A549 (cell line): ENCODE data around the gene TMEM156. TPM values are rescaled to one million over a fixed set of nuclear protein-coding genes. Genes with fewer than 3 reads are reported as not detected.
"Not testable (repeated sequence)": the region's sequence is repeated elsewhere in the genome, so short reads cannot be mapped to it uniquely, and the experiment has no call there.

Source experiments
- ATAC-seq, 2 experiments: fragments of 200-7000 bp in 1 of 2; fragments of >200 bp in 1 of 2; cut with Nextera tagmentation in 1 of 2; cut with Tn5 transposase in 1 of 2; 3 replicates each; pipeline versions ENCODE4 v1.8.0 to v1.9.1; 2018 to 2020; ENCODE audit warnings: mild to moderate bottlenecking in 1 of 2, moderate library complexity in 1 of 2
- CTCF ChIA-PET: fragments of 300-600 bp; sonication (Branson Sonifier 250); formaldehyde crosslinking; extraction: SDS; loops from one replicate; lab custom pipeline; 2021; ENCODE audit warnings: antibody characterized with exemption, inconsistent platforms; lab: Yijun Ruan, JAX
- POLR2A ChIA-PET: fragments of 350-600 bp; formaldehyde crosslinking; extraction: SDS; loops from one replicate; lab custom pipeline; 2021; ENCODE audit warnings: antibody characterized with exemption, inconsistent platforms; lab: Yijun Ruan, JAX
- DNase-seq, 2 experiments: peaks; one replicate each; pipeline versions ENCODE4 v3.0.0 to v3.0.0-alpha.2; 2011 to 2016; ENCODE audit warnings: low read depth in 1 of 2, low spot score in 1 of 2
- FAIRE-seq: peaks from 2 replicates; lab custom pipeline; 2011; peaks lifted over from hg19 to GRCh38; lab: Jason Lieb, UNC
- H3K27ac ChIP-seq, 2 experiments: fragments of >200 bp; sonication (Bioruptor Twin); formaldehyde crosslinking; 3 replicates each; pipeline ENCODE4 v1.5.1; 2016 to 2017
- H3K4me1 ChIP-seq: fragments of >200 bp; sonication (Bioruptor Twin); formaldehyde crosslinking; 3 replicates; pipeline ENCODE4 v1.6.1; 2016
- H3K4me2 ChIP-seq: fragments of >200 bp; sonication (Bioruptor Twin); formaldehyde crosslinking; 3 replicates; pipeline ENCODE4 v1.6.1; 2016
- H3K4me3 ChIP-seq: fragments of >200 bp; sonication (Bioruptor Twin); formaldehyde crosslinking; 3 replicates; pipeline ENCODE4 v1.5.1; 2016
- H3K9me3 ChIP-seq: fragments of >200 bp; sonication (Bioruptor Twin); formaldehyde crosslinking; 3 replicates; pipeline ENCODE4 v1.6.1; 2016
- ATOH8 ChIP-seq: fragments of 250-450 bp; sonication (Bioruptor Pico); IDR thresholded peaks from 2 replicates; pipeline ENCODE4 v1.5.0; 2020; ENCODE audit warnings: low read depth, mild to moderate bottlenecking, moderate library complexity
- BHLHE40 ChIP-seq: IDR thresholded peaks from 2 replicates; pipeline ENCODE4 v1.6.1; 2012; ENCODE audit warnings: low read depth, low read length, inconsistent platforms
- CBX8 ChIP-seq: fragments of 200-600 bp; sonication (generic); IDR thresholded peaks from 2 replicates; pipeline ENCODE4 v1.6.1; 2016
- CHD4 ChIP-seq: fragments of 200-600 bp; sonication (generic); IDR thresholded peaks from 2 replicates; pipeline ENCODE4 v1.6.1; 2016; ENCODE audit warnings: antibody characterized with exemption, mild to moderate bottlenecking, borderline replicate concordance
- EHF ChIP-seq: fragments of 250-450 bp; sonication (Bioruptor Pico); IDR thresholded peaks from 2 replicates; pipeline ENCODE4 v1.5.0; 2020; ENCODE audit warnings: mild to moderate bottlenecking
- EHMT2 ChIP-seq: fragments of 200-600 bp; sonication (generic); IDR thresholded peaks from 2 replicates; pipeline ENCODE4 v1.6.1; 2016; ENCODE audit warnings: antibody characterized with exemption, low read depth, mild to moderate bottlenecking, moderate library complexity
- EP300 ChIP-seq, 2 experiments: fragments of >200 bp; sonication (Bioruptor Twin); formaldehyde crosslinking; IDR thresholded peaks; 2 replicates in 1 of 2; 3 replicates in 1 of 2; pipeline ENCODE4 v1.6.1; 2016 to 2017
- ESRRA ChIP-seq: fragments of 150-350 bp; IDR thresholded peaks from 2 replicates; pipeline ENCODE4 v1.6.1; 2014; ENCODE audit warnings: mild to moderate bottlenecking, low read length, borderline replicate concordance
- FOSL2 ChIP-seq, 2 experiments: fragments of 450-650 bp in 1 of 2; fragments of >200 bp in 1 of 2; sonication (Bioruptor Twin) in 1 of 2; formaldehyde crosslinking; IDR thresholded peaks; 2 replicates each; pipeline versions ENCODE4 v1.5.0 to v1.6.1; 2016 to 2020; ENCODE audit warnings: mild to moderate bottlenecking in 1 of 2, moderate library complexity in 1 of 2
- HOXB13 ChIP-seq: fragments of 250-450 bp; sonication (Bioruptor Pico); IDR thresholded peaks from 2 replicates; pipeline ENCODE4 v1.5.0; 2020; ENCODE audit warnings: low read depth, mild to moderate bottlenecking, moderate library complexity
- KDM1A ChIP-seq: fragments of 200-600 bp; sonication (generic); IDR thresholded peaks from 2 replicates; pipeline ENCODE4 v1.6.1; 2016; ENCODE audit warnings: low read depth, mild to moderate bottlenecking
- KDM5A ChIP-seq: fragments of 200-600 bp; sonication (generic); IDR thresholded peaks from 2 replicates; pipeline ENCODE4 v1.6.1; 2016; ENCODE audit warnings: antibody characterized with exemption, mild to moderate bottlenecking
- MAFK ChIP-seq: fragments of 450-650 bp; IDR thresholded peaks from 2 replicates; pipeline ENCODE4 v1.6.1; 2014; ENCODE audit not compliant: partially characterized antibody
- MYC ChIP-seq: IDR thresholded peaks from 2 replicates; pipeline ENCODE4 v1.6.1; 2012; ENCODE audit warnings: mild to moderate bottlenecking, inconsistent platforms, low read length, improper control_type of control experiment, borderline replicate concordance
- PBX3 ChIP-seq: IDR thresholded peaks from 2 replicates; pipeline ENCODE4 v1.6.1; 2012
- RARB ChIP-seq: fragments of 250-450 bp; sonication (Bioruptor Pico); IDR thresholded peaks from 2 replicates; pipeline ENCODE4 v1.8.0; 2021; ENCODE audit warnings: mild to moderate bottlenecking, moderate library complexity
- RNF2 ChIP-seq: fragments of 200-600 bp; sonication (generic); IDR thresholded peaks from 2 replicates; pipeline ENCODE4 v1.6.1; 2016; ENCODE audit warnings: low read depth, mild to moderate bottlenecking, antibody characterized with exemption, moderate library complexity, borderline replicate concordance
- SMC3 ChIP-seq: fragments of >200 bp; sonication (Bioruptor Twin); formaldehyde crosslinking; IDR thresholded peaks from 3 replicates; pipeline ENCODE4 v1.6.1; 2018; ENCODE audit warnings: inconsistent platforms
- WGBS: methylation state at CpG from one replicate; pipeline ENCODE4 v1.1.6; 2017; ENCODE audit errors: missing lambda C conversion rate; 5-methylcytosine and 5-hydroxymethylcytosine counted together
- polyA plus RNA-seq, 4 experiments: library from polyadenylated mRNA; depleted of rRNA in 3 of 4; stranded (reverse); fragments of >200 nt; fragmentation: RNase III in 1 of 4; extraction: RNeasy Plus Mini Kit Qiagen cat#74134 plus additional on column Dnase treatment in 1 of 4; gene quantifications; 2 replicates in 3 of 4; 3 replicates in 1 of 4; pipeline ENCODE4 v1.2.3, GENCODE V29; 2011 to 2017

The TMEM156 gene
- polyA plus RNA-seq, 2 of the 4 experiments (the other 2 are of a cell fraction) = 10.4 to 45.1 TPM

- DNase-seq (no peak), FAIRE-seq (no peak), ATAC-seq (no peak)
- H3K9me3 ChIP-seq = no peaks in the 10 kb centered on the region
- no peak overlapping the region for H3K4me2 ChIP-seq
- H3K4me3 ChIP-seq = no peak overlapping the region
- peak overlapping the region in 1 of 2 experiments; percentile 79; a peak in 2 of 6 replicates for H3K27ac ChIP-seq
- TF ChIP-seq CBX8 (no peak), MAFK (peak; percentile 35)
- POLR2A ChIA-PET = no interaction called here
- CTCF ChIA-PET = interaction anchor here (1.3 kb wide), 1 partner anchor 11 kb away, joined by 3 read pairs; no protein-coding TSS in a partner anchor
- peaks cover 23% of the 10 kb centered on the region for H3K4me1 ChIP-seq
- WGBS = 90% methylated on average over 11 of the region's 11 CpGs
These were observed 67.0 kb downstream of the TMEM156 start for GRCh38 chr4:38964942-38965775.

GRCh38 chr4:38959248-38959647 is 73.0 kb downstream of the TMEM156 start:
- ATAC-seq, H3K27ac ChIP-seq, H3K9me3 ChIP-seq, DNase-seq, FAIRE-seq, POLR2A ChIA-PET, H3K4me3 ChIP-seq, H3K4me1 ChIP-seq, H3K4me2 ChIP-seq: not testable (repeated sequence)
- 64% methylated on average over 5 of the region's 5 CpGs for WGBS
- CTCF ChIA-PET = interaction anchor here (0.6 kb wide), 1 partner anchor 165 kb away, joined by 3 read pairs; no protein-coding TSS in a partner anchor

GRCh38 chr4:38958453-38959190 is 73.6 kb downstream of the TMEM156 start:
- no peak for FAIRE-seq
- ChIA-PET POLR2A (no interaction called here), CTCF (interaction anchor here (0.9 kb wide), 1 partner anchor 8 kb away, joined by 4 read pairs; no protein-coding TSS in a partner anchor)
- no peak for DNase-seq
- TF ChIP-seq EHMT2 (no peak), ESRRA (no peak), BHLHE40 (no peak), KDM1A (no peak), EHF (CRISPR knock-in tag) (no peak), MYC (no peak), PBX3 (no peak), RARB (CRISPR knock-in tag) (no peak), CHD4 (no peak), HOXB13 (CRISPR knock-in tag) (no peak), FOSL2 (IDR thresholded peaks at IDR 0.05) (no peak), FOSL2 (CRISPR knock-in tag; IDR thresholded peaks at IDR 0.05) (no peak), EP300 (IDR thresholded peaks at IDR 0.05) (no peak), CBX8 (no peak), RNF2 (no peak), KDM5A (no peak), SMC3 (no peak), ATOH8 (no peak)
- Histone ChIP-seq H3K4me2 (no peak overlapping the region), H3K4me3 (no peak overlapping the region), H3K27ac (no peak overlapping the region), H3K4me1 (no peaks in the 10 kb centered on the region), H3K9me3 (no peaks in the 10 kb centered on the region)
- no peak for ATAC-seq
- WGBS = 85% methylated on average over 4 of the region's 4 CpGs
